Sigmoid colon (tissue), 4 donors: ENCODE data around the gene NR1H2.

Experiments
- CTCF ChIP-seq, 4 experiments: fragments of 450-650 bp in 3 of 4; fragments of 200-600 bp in 1 of 4; IDR thresholded peaks; one replicate each; pipeline ENCODE4 v1.5.1; 2016 to 2019; ENCODE audit warnings: antibody characterized with exemption in 4 of 4, mild to moderate bottlenecking in 3 of 4, moderate library complexity in 2 of 4
- EP300 ChIP-seq, 4 donors: sonication (generic); formaldehyde crosslinking; IDR thresholded peaks; one replicate each; pipeline ENCODE4 v1.6.1; 2017; ENCODE audit warnings: antibody characterized with exemption in 4 of 4
- POLR2A ChIP-seq, 2 donors: fragments of 450-650 bp; IDR thresholded peaks; one replicate each; pipeline ENCODE4 v1.6.1; 2016; ENCODE audit warnings: antibody characterized with exemption in 2 of 2, mild to moderate bottlenecking in 2 of 2, moderate library complexity in 2 of 2
- POLR2AphosphoS5 ChIP-seq, 4 donors: sonication (generic); formaldehyde crosslinking; IDR thresholded peaks; one replicate each; pipeline ENCODE4 v1.6.1; 2017; ENCODE audit warnings: antibody characterized with exemption in 4 of 4

DNA sequence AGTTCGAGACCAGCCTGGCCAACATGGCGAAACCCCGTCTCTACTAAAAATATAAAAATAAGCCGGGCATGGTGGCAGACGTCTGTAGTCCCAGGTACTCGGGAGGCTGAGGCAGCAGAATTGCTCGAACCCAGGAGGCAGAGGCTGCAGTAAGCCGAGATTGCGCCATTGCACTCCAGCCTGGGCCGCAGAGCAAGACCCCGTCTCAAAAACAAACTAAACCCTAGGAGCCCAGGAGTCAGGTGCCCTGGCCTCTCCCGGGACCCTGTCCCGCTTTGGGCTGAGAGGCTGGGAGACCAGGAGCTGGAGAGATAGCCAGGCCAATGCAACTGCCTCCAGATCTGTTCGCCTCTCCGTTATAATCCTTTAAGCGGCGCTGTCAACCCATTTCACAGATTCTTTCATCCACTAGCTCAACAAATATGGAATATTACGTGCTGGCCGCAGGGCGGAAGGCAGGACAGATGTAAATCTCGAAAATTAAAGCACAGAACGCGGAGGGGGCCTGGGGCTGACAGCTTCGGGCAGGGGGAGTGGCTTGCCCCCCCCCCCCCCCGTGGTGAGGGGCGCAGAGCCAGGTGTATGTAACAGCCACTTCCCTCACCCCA is 51.2 kb downstream of the NR1H2 start:
- TF ChIP-seq POLR2AphosphoS5 (IDR thresholded peaks at IDR 0.05): no peak
- TF ChIP-seq CTCF (IDR thresholded peaks at IDR 0.05): no peak
- TF ChIP-seq EP300 (IDR thresholded peaks at IDR 0.05): no peak
- no peak for TF ChIP-seq POLR2A (IDR thresholded peaks at IDR 0.05)
